ENCODE results near the gene A2M. TPM values are rescaled to one million over a fixed set of nuclear protein-coding genes. Genes with fewer than 3 reads are reported as not detected.

Gene A2M
- total and polyA plus RNA-seq, 2 of the 13 experiments (the other 11 are each of a cell fraction or from before 2014, with no cell fraction given) = 2,807 to 6,551 TPM

DNA sequence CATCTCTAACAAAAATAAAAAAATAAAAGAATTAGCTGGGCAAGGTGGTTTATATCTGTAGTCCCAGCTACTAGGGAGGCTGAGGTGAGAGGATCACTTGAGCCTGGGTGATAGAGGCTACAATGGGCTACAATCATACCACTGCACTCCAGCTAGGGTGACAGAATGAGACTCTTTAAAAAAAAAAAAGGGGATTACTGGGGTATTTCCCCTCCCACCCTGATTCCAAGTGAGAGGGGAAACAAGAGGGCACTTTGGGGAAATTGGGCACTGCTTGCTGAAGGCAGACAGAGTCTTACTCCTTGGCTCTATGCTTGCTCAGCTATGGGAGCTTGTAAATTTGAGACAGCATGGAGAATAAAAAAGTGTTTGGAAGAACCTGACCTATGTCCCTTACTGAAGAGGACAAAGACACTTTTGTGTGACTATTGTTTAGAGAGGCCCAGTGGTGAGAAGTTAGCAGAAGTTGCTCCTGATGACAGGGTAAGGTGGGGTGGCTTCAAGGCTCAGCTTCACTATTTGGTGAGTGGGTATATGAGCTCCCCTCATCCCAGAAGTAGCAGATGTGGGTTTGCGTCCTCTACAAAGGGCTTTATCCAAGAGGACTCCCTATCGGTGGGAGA lies 82.3 kb downstream of the A2M start:
- in situ Hi-C loops (cut with HindIII; ENCODE audit: extremely low pct_ligation_motif_present, low pct_unique_long_range_greater_than_20kb) (loop anchor here (25.0 kb wide), 1 partner anchor 96 kb away; the partner anchor contains the start of gene M6PR), intact Hi-C loops (cut with micrococcal nuclease; ENCODE audit: unreplicated experiment) (loop anchor here (5.0 kb wide), 1 partner anchor 46 kb away; the partner anchor contains the start of gene KLRG1)
- ChIA-PET CTCF (ENCODE audit: low intra/inter-chr PET ratio, low total read pairs) (no interaction called here), POLR2A (interaction anchor here (1.8 kb wide), 1 partner anchor 84 kb away, joined by 6 read pairs; the partner anchor contains the start of gene M6PR)
- H3K9ac ChIP-seq (ENCODE audit: insufficient read depth, low read depth, low read length) = no peak overlapping the region
- FAIRE-seq (no peak), DNase-seq (ENCODE audit: low spot score) (peak; percentile 4), ATAC-seq (no peak; the same call in 1 of the 3 replicates)
- H3K4me1 ChIP-seq (ENCODE audit: insufficient read depth, low read length) = peaks cover 25% of the 10 kb centered on the region
- TF ChIP-seq SOX5 (CRISPR knock-in tag; IDR thresholded peaks at IDR 0.05; ENCODE audit: borderline replicate concordance) = peak; percentile 56; the same call in 1 of the 2 replicates
- no peak for TF ChIP-seq SOX13 (IDR thresholded peaks at IDR 0.05)
- TF ChIP-seq SOX13 (CRISPR knock-in tag; conservative IDR thresholded peaks at IDR 0.05 in 1 of 2, IDR thresholded peaks at IDR 0.05 in 1 of 2) = peak in 1 of 2 experiments; percentile 74; a peak in 2 of 4 replicates
- no peak for TF ChIP-seq ZNF782 (CRISPR knock-in tag; IDR thresholded peaks at IDR 0.05; ENCODE audit: borderline replicate concordance)
- no peak for TF ChIP-seq SOX6 (IDR thresholded peaks at IDR 0.05)
- peak; percentile 33; the same call in 1 of the 2 replicates for TF ChIP-seq SOX6 (CRISPR knock-in tag; IDR thresholded peaks at IDR 0.05)
- no peak for TF ChIP-seq ZBTB49 (CRISPR knock-in tag; IDR thresholded peaks at IDR 0.05; ENCODE audit: borderline replicate concordance)
- no peak for TF ChIP-seq ZNF33B (CRISPR knock-in tag; IDR thresholded peaks at IDR 0.05)
- TF ChIP-seq BORCS8-MEF2B (CRISPR knock-in tag; IDR thresholded peaks at IDR 0.05) = no peak
- no TSS peak for BruUV-seq (replicated peaks)
- WGBS (ENCODE audit: low lambda C conversion rate) = 57% methylated on average over 2 of the region's 2 CpGs
- peak overlapping the region; percentile 21 for H3K4me2 ChIP-seq (ENCODE audit: low read depth, low read length)
- no peaks in the 10 kb centered on the region for H3K79me2 ChIP-seq (ENCODE audit: insufficient read depth, low read length)
- H2AFZ ChIP-seq (ENCODE audit: low read length) = no peak overlapping the region
- no peaks in the 10 kb centered on the region for H4K20me1 ChIP-seq (ENCODE audit: insufficient read depth, low read length)
- no peak overlapping the region for H3K27ac ChIP-seq (ENCODE audit: extremely low read length, insufficient read depth, low read length)
- no peaks in the 10 kb centered on the region for H3K9me3 ChIP-seq (ENCODE audit: low read length)
- H3K4me3 ChIP-seq (replicated peaks in 1 of 3; ENCODE audit: insufficient read depth in 1 of 3, low read depth in 2 of 3, low read length in 3 of 3) = no peak overlapping the region
- H3K36me3 ChIP-seq (replicated peaks in 1 of 2; ENCODE audit: control insufficient read depth in 1 of 2, insufficient read depth in 2 of 2, low read length in 2 of 2) = no peaks in the 10 kb centered on the region
- H3K27me3 ChIP-seq (ENCODE audit: control insufficient read depth in 1 of 2, insufficient read depth in 2 of 2, low read length in 2 of 2) = no peaks in the 10 kb centered on the region

Data from HepG2 (cell line).